HepG2 (cell line): ENCODE results near the gene HABP2. TPM values are rescaled to one million over a fixed set of nuclear protein-coding genes. Genes with fewer than 3 reads are reported as not detected.

Experiments
- ATAC-seq: fragments of 200-7000 bp; cut with Tn5 transposase; 3 replicates; pipeline ENCODE4 v1.9.1; 2020; ENCODE audit warnings: mild to moderate bottlenecking, moderate library complexity
- BruUV-seq: library from RNA; stranded (reverse); fragments of 400-500 nt; replicated peaks from 2 replicates; lab custom pipeline; 2021; lab: Mats Ljungman, UMichigan
- CTCF ChIA-PET: fragments of 300-600 bp; formaldehyde crosslinking; extraction: SDS; loops from one replicate; lab custom pipeline; 2021; ENCODE audit warnings: low total read pairs, inconsistent platforms, low intra/inter-chr PET ratio; lab: Yijun Ruan, JAX
- POLR2A ChIA-PET: fragments of 350-600 bp; sonication (Branson Sonifier 250); formaldehyde crosslinking; loops from one replicate; lab custom pipeline; 2020; ENCODE audit warnings: antibody characterized with exemption, inconsistent platforms; lab: Yijun Ruan, JAX
- DNase-seq: peaks from one replicate; pipeline ENCODE4 v3.0.0-alpha.2; 2015; ENCODE audit warnings: low spot score
- FAIRE-seq: peaks from 3 replicates; lab custom pipeline; 2011; peaks lifted over from hg19 to GRCh38; lab: Jason Lieb, UNC
- H2AFZ ChIP-seq: one replicate; pipeline ENCODE4 v1.6.1; 2011; ENCODE audit warnings: low read length, inconsistent platforms
- H3K27ac ChIP-seq: fragments of 300-600 bp; 3 replicates; pipeline ENCODE4 v1.8.0; 2011; ENCODE audit warnings: mixed run types, mild to moderate bottlenecking, mixed read lengths, low read length, inconsistent platforms; ENCODE audit not compliant: insufficient read depth; ENCODE audit errors: extremely low read length
- H3K27me3 ChIP-seq, 2 experiments: fragments of 200-600 bp in 1 of 2; 2 replicates in 1 of 2; 3 replicates in 1 of 2; pipeline versions ENCODE4 v1.6.0 to v1.8.0; 2011; ENCODE audit warnings: low read length in 2 of 2, mild to moderate bottlenecking in 2 of 2, moderate library complexity in 2 of 2, inconsistent platforms in 1 of 2; ENCODE audit not compliant: insufficient read depth in 2 of 2, control insufficient read depth in 1 of 2
- H3K36me3 ChIP-seq, 2 experiments: fragments of 200-600 bp in 1 of 2; replicated peaks in 1 of 2; 2 replicates in 1 of 2; 3 replicates in 1 of 2; pipeline versions ENCODE4 v1.5.1 to v1.8.0; 2011; ENCODE audit warnings: low read length in 2 of 2, inconsistent platforms in 1 of 2; ENCODE audit not compliant: insufficient read depth in 2 of 2, control insufficient read depth in 1 of 2
- H3K4me1 ChIP-seq: 2 replicates; pipeline ENCODE4 v1.5.1; 2012; ENCODE audit warnings: low read length, inconsistent platforms; ENCODE audit not compliant: insufficient read depth
- H3K4me2 ChIP-seq: 2 replicates; pipeline ENCODE4 v1.6.0; 2011; ENCODE audit warnings: low read depth, low read length, inconsistent platforms
- H3K4me3 ChIP-seq, 3 experiments: fragments of 200-600 bp in 1 of 3; sonication (generic), shearing (Covaris generic) in 1 of 3; replicated peaks in 1 of 3; 2 replicates each; pipeline ENCODE4 v1.5.1; 2011 to 2016; ENCODE audit warnings: low read length in 3 of 3, inconsistent platforms in 2 of 3, low read depth in 2 of 3, mild to moderate bottlenecking in 2 of 3, control low read depth in 1 of 3, mixed read lengths in 1 of 3; ENCODE audit not compliant: insufficient read depth in 1 of 3
- H3K79me2 ChIP-seq: one replicate; pipeline ENCODE4 v1.6.1; 2011; ENCODE audit warnings: low read length, inconsistent platforms; ENCODE audit not compliant: insufficient read depth
- H3K9ac ChIP-seq: 2 replicates; pipeline ENCODE4 v1.6.0; 2011; ENCODE audit warnings: mild to moderate bottlenecking, low read depth, low read length, inconsistent platforms; ENCODE audit not compliant: insufficient read depth
- H3K9me3 ChIP-seq: 2 replicates; pipeline ENCODE4 v1.5.1; 2012; ENCODE audit warnings: mild to moderate bottlenecking, low read length
- H4K20me1 ChIP-seq: 2 replicates; pipeline ENCODE4 v1.6.0; 2011; ENCODE audit warnings: inconsistent platforms, mild to moderate bottlenecking, low read length, moderate library complexity; ENCODE audit not compliant: insufficient read depth
- EED ChIP-seq: sonication (generic); formaldehyde crosslinking; IDR thresholded peaks from 2 replicates; pipeline ENCODE4 v1.5.0; 2020; ENCODE audit warnings: mild to moderate bottlenecking, missing genetic modification reagents
- HMG20B ChIP-seq: conservative IDR thresholded peaks from 2 replicates; pipeline ENCODE4 v1.6.1; 2016; ENCODE audit warnings: missing genetic modification reagents, missing compliant biosample characterization
- KLF16 ChIP-seq, 2 experiments: sonication (generic) in 1 of 2; formaldehyde crosslinking in 1 of 2; IDR thresholded peaks; 2 replicates each; pipeline versions ENCODE4 v1.6.1 to v1.8.0; 2016 to 2023; ENCODE audit warnings: missing genetic modification reagents in 2 of 2, missing compliant biosample characterization in 1 of 2
- MAFF ChIP-seq: IDR thresholded peaks from 2 replicates; pipeline ENCODE4 v1.6.1; 2011; ENCODE audit warnings: low read depth, low read length, improper control_type of control experiment
- NR2C2 ChIP-seq: sonication (generic); formaldehyde crosslinking; IDR thresholded peaks from 2 replicates; pipeline ENCODE4 v1.4.0; 2020; ENCODE audit warnings: missing genetic modification reagents, mild to moderate bottlenecking, moderate library complexity, borderline replicate concordance
- ZBTB21 ChIP-seq: sonication (generic); formaldehyde crosslinking; IDR thresholded peaks from 2 replicates; pipeline ENCODE4 v1.4.0; 2020; ENCODE audit warnings: missing genetic modification reagents
- ZNF556 ChIP-seq: sonication (generic); formaldehyde crosslinking; IDR thresholded peaks from 2 replicates; pipeline ENCODE4 v1.4.0; 2020; ENCODE audit warnings: mild to moderate bottlenecking, missing genetic modification reagents, borderline replicate concordance
- WGBS: methylation state at CpG from one replicate; pipeline ENCODE4 v1.1.6; 2017; ENCODE audit warnings: low lambda C conversion rate; 5-methylcytosine and 5-hydroxymethylcytosine counted together
- in situ Hi-C: cut with HindIII; loops from 2 replicates; pipeline ENCODE4 v1.10.0; 2017; ENCODE audit warnings: low pct_unique_long_range_greater_than_20kb; ENCODE audit not compliant: extremely low pct_ligation_motif_present
- intact Hi-C: fragments of 100-400 bp; cut with micrococcal nuclease; formaldehyde crosslinking; loops from one replicate; pipeline ENCODE4 v1.10.0; 2022; ENCODE audit not compliant: unreplicated experiment
- polyA plus RNA-seq, 8 experiments: library from polyadenylated mRNA; depleted of rRNA in 3 of 8; stranded (reverse) in 7 of 8; unstranded in 1 of 8; fragments of >200 nt; fragmentation: Illumina TruSeq in 4 of 8; extraction: Trizol in 4 of 8; gene quantifications; 2 replicates each; pipeline versions ENCODE4 v1.2.1 to v1.2.3, GENCODE V29; 2011 to 2016; ENCODE audit warnings: low read depth in 4 of 8, missing spikeins in 1 of 8, mixed read lengths in 1 of 8; ENCODE audit not compliant: insufficient read depth in 1 of 8
- total RNA-seq, 5 experiments: library from RNA; depleted of rRNA; stranded (reverse); fragments of >200 nt; fragmentation: Illumina TruSeq; extraction: Trizol; gene quantifications; 2 replicates each; pipeline ENCODE4 v1.2.3, GENCODE V29; 2016; ENCODE audit warnings: low read depth in 1 of 5
- TF ChIP-seq, protein P1 (sequence below), 2 experiments: IDR thresholded peaks; 2 replicates each; pipeline ENCODE4 v1.6.1; 2011 to 2012; ENCODE audit warnings: low read length in 2 of 2, borderline replicate concordance in 1 of 2, low read depth in 1 of 2, mild to moderate bottlenecking in 1 of 2, moderate library complexity in 1 of 2

HABP2 gene
- total and polyA plus RNA-seq, 2 of the 13 experiments (the other 11 are each of a cell fraction or from before 2014, with no cell fraction given): 0.12 to 0.13 TPM

DNA sequence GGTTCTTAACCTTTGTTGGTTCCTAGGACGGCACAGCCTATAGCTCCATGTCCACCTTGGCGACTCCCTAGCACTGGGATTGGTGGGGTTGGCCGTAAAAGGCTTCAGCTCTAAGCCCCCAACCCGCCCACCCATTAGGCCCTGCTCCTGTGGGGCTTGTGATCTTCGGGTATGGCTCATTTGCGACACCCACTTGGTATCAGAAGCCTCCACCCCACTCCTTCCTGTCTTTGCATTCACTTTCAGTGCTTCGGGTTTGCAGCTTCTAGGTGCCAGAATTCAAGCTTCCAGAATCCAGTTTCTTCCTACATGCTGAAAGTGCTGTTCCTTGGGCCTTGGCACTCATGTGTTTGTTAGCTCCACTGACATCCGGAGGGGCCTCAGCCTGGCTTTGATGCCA is 39.5 kb downstream of the HABP2 start:
- ChIA-PET CTCF (no interaction called here), POLR2A (no interaction called here)
- H3K27ac ChIP-seq: no peak overlapping the region
- ATAC-seq (no peak), DNase-seq (no peak), FAIRE-seq (no peak)
- no peaks in the 10 kb centered on the region for H3K9me3 ChIP-seq
- H3K79me2 ChIP-seq: no peaks in the 10 kb centered on the region
- H3K4me3 ChIP-seq: no peak overlapping the region
- H3K9ac ChIP-seq: no peak overlapping the region
- in situ Hi-C loops: no loop called here
- no peak for TF ChIP-seq ZBTB21 (CRISPR knock-in tag)
- TF ChIP-seq, protein P1, sequence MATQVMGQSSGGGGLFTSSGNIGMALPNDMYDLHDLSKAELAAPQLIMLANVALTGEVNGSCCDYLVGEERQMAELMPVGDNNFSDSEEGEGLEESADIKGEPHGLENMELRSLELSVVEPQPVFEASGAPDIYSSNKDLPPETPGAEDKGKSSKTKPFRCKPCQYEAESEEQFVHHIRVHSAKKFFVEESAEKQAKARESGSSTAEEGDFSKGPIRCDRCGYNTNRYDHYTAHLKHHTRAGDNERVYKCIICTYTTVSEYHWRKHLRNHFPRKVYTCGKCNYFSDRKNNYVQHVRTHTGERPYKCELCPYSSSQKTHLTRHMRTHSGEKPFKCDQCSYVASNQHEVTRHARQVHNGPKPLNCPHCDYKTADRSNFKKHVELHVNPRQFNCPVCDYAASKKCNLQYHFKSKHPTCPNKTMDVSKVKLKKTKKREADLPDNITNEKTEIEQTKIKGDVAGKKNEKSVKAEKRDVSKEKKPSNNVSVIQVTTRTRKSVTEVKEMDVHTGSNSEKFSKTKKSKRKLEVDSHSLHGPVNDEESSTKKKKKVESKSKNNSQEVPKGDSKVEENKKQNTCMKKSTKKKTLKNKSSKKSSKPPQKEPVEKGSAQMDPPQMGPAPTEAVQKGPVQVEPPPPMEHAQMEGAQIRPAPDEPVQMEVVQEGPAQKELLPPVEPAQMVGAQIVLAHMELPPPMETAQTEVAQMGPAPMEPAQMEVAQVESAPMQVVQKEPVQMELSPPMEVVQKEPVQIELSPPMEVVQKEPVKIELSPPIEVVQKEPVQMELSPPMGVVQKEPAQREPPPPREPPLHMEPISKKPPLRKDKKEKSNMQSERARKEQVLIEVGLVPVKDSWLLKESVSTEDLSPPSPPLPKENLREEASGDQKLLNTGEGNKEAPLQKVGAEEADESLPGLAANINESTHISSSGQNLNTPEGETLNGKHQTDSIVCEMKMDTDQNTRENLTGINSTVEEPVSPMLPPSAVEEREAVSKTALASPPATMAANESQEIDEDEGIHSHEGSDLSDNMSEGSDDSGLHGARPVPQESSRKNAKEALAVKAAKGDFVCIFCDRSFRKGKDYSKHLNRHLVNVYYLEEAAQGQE (IDR thresholded peaks at IDR 0.05; ENCODE audit: borderline replicate concordance in 1 of 2, low read depth in 1 of 2, low read length in 2 of 2): no peak
- no peak for TF ChIP-seq KLF16 (CRISPR knock-in tag; IDR thresholded peaks at IDR 0.05)
- no peak for TF ChIP-seq NR2C2 (CRISPR knock-in tag)
- no peak for TF ChIP-seq EED (CRISPR knock-in tag)
- TF ChIP-seq HMG20B (CRISPR knock-in tag): no peak
- no peak for TF ChIP-seq MAFF
- TF ChIP-seq ZNF556 (CRISPR knock-in tag): no peak
- no TSS peak for BruUV-seq
- WGBS: 52% methylated on average over 4 of the region's 8 CpGs
- H4K20me1 ChIP-seq: no peaks in the 10 kb centered on the region
- no peaks in the 10 kb centered on the region for H3K36me3 ChIP-seq
- H3K4me2 ChIP-seq: no peak overlapping the region
- peaks cover 17% of the 10 kb centered on the region for H3K4me1 ChIP-seq
- no peak overlapping the region for H2AFZ ChIP-seq
- peaks cover 0 to 16% of the 10 kb centered on the region in 2 experiments; a peak in 2 of 5 replicates for H3K27me3 ChIP-seq
- intact Hi-C loops: no loop called here
